GM19238 (cell line): ENCODE data around the gene KATNBL1.
A peak's percentile ranks its signal among the peaks of the same experiment; 100 is the strongest.

Source experiments
- DNase-seq: peaks from one replicate; pipeline ENCODE4 v3.0.0; 2011; ENCODE audit warnings: low spot score; ENCODE audit not compliant: insufficient read length

The KATNBL1 gene

GRCh38 chr15:34209421-34210282 is at the start of gene KATNBL1:
Gene KATNBL1, minus strand, starts transcription at chr15:34210096. Its CDS starts 46,420 bp downstream, at chr15:34163676.
- peak; percentile 94 for DNase-seq

GRCh38 chr15:34259566-34259965 is 49.7 kb upstream of the KATNBL1 start:
- no peak for DNase-seq

GRCh38 chr15:34258151-34258550 is 48.3 kb upstream of the KATNBL1 start:
- DNase-seq: no peak

- DNase-seq: no peak
These were observed 42.6 kb upstream of the KATNBL1 start for GRCh38 chr15:34252545-34252944.

- no peak for DNase-seq
These were observed 38.3 kb upstream of the KATNBL1 start for GRCh38 chr15:34248190-34248589.

GRCh38 chr15:34246276-34246976 is 36.5 kb upstream of the KATNBL1 start:
- no peak for DNase-seq

GRCh38 chr15:34243226-34243625 is 33.3 kb upstream of the KATNBL1 start:
- DNase-seq: no peak

- DNase-seq: no peak
These were observed 32.4 kb upstream of the KATNBL1 start for GRCh38 chr15:34242331-34242710.

GRCh38 chr15:34241376-34242330 is 31.8 kb upstream of the KATNBL1 start:
- DNase-seq: peak; percentile 24

GRCh38 chr15:34240537-34240936 is 30.6 kb upstream of the KATNBL1 start:
- DNase-seq: no peak

- no peak for DNase-seq
These were observed 29.4 kb upstream of the KATNBL1 start for GRCh38 chr15:34239151-34239808.

GRCh38 chr15:34233614-34234013 is 23.7 kb upstream of the KATNBL1 start:
- DNase-seq: no peak

- no peak for DNase-seq
These were observed 14.2 kb upstream of the KATNBL1 start for GRCh38 chr15:34223904-34224596.

- no peak for DNase-seq
These were observed 7.8 kb upstream of the KATNBL1 start for GRCh38 chr15:34217587-34218225.

- no peak for DNase-seq
These were observed 6.8 kb upstream of the KATNBL1 start for GRCh38 chr15:34216527-34217270.

- DNase-seq: no peak
These were observed 4.2 kb upstream of the KATNBL1 start for GRCh38 chr15:34214135-34214534.

GRCh38 chr15:34213690-34214089 is 3.8 kb upstream of the KATNBL1 start:
- DNase-seq: no peak

GRCh38 chr15:34206011-34206410 is 3.9 kb downstream of the KATNBL1 start:
- DNase-seq: no peak

- DNase-seq: no peak
These were observed 6.0 kb downstream of the KATNBL1 start for GRCh38 chr15:34203936-34204335.
